ENCODE data around the gene PCDH10.

DNA sequence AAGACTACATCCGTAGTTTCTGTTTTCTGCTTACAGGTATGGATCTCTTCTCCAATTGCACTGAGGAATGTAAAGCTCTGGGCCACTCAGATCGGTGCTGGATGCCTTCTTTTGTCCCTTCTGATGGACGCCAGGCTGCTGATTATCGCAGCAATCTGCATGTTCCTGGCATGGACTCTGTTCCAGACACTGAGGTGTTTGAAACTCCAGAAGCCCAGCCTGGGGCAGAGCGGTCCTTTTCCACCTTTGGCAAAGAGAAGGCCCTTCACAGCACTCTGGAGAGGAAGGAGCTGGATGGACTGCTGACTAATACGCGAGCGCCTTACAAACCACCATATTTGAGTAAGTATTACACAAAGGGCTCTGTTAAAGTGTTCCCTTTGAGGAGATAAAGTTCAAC lies 13.8 kb downstream of the PCDH10 start:
- no peak for TF ChIP-seq YY1 (IDR thresholded peaks at IDR 0.05; ENCODE audit: low read depth)
- TF ChIP-seq, protein P1, sequence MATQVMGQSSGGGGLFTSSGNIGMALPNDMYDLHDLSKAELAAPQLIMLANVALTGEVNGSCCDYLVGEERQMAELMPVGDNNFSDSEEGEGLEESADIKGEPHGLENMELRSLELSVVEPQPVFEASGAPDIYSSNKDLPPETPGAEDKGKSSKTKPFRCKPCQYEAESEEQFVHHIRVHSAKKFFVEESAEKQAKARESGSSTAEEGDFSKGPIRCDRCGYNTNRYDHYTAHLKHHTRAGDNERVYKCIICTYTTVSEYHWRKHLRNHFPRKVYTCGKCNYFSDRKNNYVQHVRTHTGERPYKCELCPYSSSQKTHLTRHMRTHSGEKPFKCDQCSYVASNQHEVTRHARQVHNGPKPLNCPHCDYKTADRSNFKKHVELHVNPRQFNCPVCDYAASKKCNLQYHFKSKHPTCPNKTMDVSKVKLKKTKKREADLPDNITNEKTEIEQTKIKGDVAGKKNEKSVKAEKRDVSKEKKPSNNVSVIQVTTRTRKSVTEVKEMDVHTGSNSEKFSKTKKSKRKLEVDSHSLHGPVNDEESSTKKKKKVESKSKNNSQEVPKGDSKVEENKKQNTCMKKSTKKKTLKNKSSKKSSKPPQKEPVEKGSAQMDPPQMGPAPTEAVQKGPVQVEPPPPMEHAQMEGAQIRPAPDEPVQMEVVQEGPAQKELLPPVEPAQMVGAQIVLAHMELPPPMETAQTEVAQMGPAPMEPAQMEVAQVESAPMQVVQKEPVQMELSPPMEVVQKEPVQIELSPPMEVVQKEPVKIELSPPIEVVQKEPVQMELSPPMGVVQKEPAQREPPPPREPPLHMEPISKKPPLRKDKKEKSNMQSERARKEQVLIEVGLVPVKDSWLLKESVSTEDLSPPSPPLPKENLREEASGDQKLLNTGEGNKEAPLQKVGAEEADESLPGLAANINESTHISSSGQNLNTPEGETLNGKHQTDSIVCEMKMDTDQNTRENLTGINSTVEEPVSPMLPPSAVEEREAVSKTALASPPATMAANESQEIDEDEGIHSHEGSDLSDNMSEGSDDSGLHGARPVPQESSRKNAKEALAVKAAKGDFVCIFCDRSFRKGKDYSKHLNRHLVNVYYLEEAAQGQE (IDR thresholded peaks at IDR 0.05; ENCODE audit: low read depth, low read length): no peak
- no peak for TF ChIP-seq RAD21 (IDR thresholded peaks at IDR 0.05; ENCODE audit: low read length)
- TF ChIP-seq RFX5 (IDR thresholded peaks at IDR 0.05; ENCODE audit: low read length): no peak
- TF ChIP-seq, protein P2, sequence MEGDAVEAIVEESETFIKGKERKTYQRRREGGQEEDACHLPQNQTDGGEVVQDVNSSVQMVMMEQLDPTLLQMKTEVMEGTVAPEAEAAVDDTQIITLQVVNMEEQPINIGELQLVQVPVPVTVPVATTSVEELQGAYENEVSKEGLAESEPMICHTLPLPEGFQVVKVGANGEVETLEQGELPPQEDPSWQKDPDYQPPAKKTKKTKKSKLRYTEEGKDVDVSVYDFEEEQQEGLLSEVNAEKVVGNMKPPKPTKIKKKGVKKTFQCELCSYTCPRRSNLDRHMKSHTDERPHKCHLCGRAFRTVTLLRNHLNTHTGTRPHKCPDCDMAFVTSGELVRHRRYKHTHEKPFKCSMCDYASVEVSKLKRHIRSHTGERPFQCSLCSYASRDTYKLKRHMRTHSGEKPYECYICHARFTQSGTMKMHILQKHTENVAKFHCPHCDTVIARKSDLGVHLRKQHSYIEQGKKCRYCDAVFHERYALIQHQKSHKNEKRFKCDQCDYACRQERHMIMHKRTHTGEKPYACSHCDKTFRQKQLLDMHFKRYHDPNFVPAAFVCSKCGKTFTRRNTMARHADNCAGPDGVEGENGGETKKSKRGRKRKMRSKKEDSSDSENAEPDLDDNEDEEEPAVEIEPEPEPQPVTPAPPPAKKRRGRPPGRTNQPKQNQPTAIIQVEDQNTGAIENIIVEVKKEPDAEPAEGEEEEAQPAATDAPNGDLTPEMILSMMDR (IDR thresholded peaks at IDR 0.05): no peak
- no peak for TF ChIP-seq RCOR1 (IDR thresholded peaks at IDR 0.05; ENCODE audit: low read length)
- no peak for TF ChIP-seq POLR2AphosphoS5 (IDR thresholded peaks at IDR 0.05; ENCODE audit: low read depth, low read length)
- TF ChIP-seq EP300 (IDR thresholded peaks at IDR 0.05; ENCODE audit: borderline replicate concordance in 1 of 2, low read depth in 1 of 2, low read length in 1 of 2): no peak

Measured in SK-N-SH (cell line).